ENCODE results near the gene UPF2. TPM values are rescaled to one million over a fixed set of nuclear protein-coding genes. Genes with fewer than 3 reads are reported as not detected.

UPF2 gene
- total and polyA plus RNA-seq, 2 of the 13 experiments (the other 11 are each of a cell fraction or from before 2014, with no cell fraction given), result 6.2 to 14.5 TPM

DNA sequence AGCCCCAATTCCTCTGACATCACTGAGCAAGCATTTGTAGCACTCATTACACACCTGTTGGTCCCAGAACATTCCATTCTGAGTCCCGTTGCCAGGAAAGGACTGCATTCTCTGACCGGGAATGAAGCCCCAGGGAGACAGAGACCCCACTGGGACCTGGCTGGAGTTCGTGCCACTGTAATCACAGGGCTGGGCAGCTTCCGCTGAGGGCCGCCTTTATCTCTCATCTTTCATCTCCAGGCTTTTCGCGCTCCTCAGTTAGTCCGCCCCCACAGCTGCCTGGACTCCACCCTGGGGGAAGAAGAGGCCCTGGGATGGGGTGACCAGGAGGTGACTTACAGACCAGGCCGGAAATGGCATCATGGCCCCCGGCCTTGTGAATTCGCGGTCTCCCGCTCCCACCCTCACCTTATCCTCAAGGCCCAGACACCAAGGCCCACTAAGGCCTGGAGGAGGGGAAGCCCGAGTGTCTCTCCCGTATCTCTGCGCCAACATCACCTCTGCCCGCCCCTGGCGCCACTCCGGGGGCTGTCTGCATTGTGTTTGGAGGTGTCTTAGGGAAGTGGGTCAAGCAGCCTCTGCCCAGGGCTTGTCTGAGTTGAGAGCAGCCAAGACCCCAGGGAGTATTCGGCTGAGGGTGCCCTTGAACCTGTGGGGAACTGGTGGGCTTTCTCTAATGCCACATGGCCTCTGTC, 144.1 kb downstream of the UPF2 start (continued):
- no peak for TF ChIP-seq TP53 (CRISPR knock-in tag; conservative IDR thresholded peaks at IDR 0.05)
- no peak for TF ChIP-seq PCBP2 (optimal IDR thresholded peaks at IDR 0.05; ENCODE audit: low read depth, low read length, poor library complexity, severe bottlenecking)
- TF ChIP-seq MBD4 (IDR thresholded peaks at IDR 0.05; ENCODE audit: borderline replicate concordance, low read length), result no peak
- TF ChIP-seq LCORL (IDR thresholded peaks at IDR 0.05), result no peak
- peak; percentile 88 for TF ChIP-seq LCORL (CRISPR knock-in tag; IDR thresholded peaks at IDR 0.05)
- TF ChIP-seq PHB2 (IDR thresholded peaks at IDR 0.05; ENCODE audit: partially characterized antibody), result no peak
- peak; percentile 42; the same call in 1 of the 2 replicates for TF ChIP-seq ZBTB7B (CRISPR knock-in tag; IDR thresholded peaks at IDR 0.05)
- TF ChIP-seq ZNF713 (CRISPR knock-in tag; IDR thresholded peaks at IDR 0.05), result no peak
- peak; percentile 5; the same call in 1 of the 2 replicates for TF ChIP-seq TCF7 (IDR thresholded peaks at IDR 0.05; ENCODE audit: low read depth)
- TF ChIP-seq ATF7 (IDR thresholded peaks at IDR 0.05), result peak; percentile 26; the same call in 1 of the 2 replicates
- TF ChIP-seq ATF7 (CRISPR knock-in tag; IDR thresholded peaks at IDR 0.05), result peak; percentile 96
- 0 out of 2 replicates have a peak, but pooled peaks have one; percentile 37 for TF ChIP-seq ZNF878 (CRISPR knock-in tag; IDR thresholded peaks at IDR 0.05)
- TF ChIP-seq, protein P1, sequence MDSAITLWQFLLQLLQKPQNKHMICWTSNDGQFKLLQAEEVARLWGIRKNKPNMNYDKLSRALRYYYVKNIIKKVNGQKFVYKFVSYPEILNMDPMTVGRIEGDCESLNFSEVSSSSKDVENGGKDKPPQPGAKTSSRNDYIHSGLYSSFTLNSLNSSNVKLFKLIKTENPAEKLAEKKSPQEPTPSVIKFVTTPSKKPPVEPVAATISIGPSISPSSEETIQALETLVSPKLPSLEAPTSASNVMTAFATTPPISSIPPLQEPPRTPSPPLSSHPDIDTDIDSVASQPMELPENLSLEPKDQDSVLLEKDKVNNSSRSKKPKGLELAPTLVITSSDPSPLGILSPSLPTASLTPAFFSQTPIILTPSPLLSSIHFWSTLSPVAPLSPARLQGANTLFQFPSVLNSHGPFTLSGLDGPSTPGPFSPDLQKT (CRISPR knock-in tag; IDR thresholded peaks at IDR 0.05; ENCODE audit: borderline replicate concordance), result no peak
- no peak for TF ChIP-seq ONECUT2 (CRISPR knock-in tag; IDR thresholded peaks at IDR 0.05)
- TF ChIP-seq ARHGAP35 (CRISPR knock-in tag; IDR thresholded peaks at IDR 0.05; ENCODE audit: borderline replicate concordance), result no peak
- no peak for TF ChIP-seq ZNF614 (CRISPR knock-in tag; IDR thresholded peaks at IDR 0.05; ENCODE audit: borderline replicate concordance)
- no peak for TF ChIP-seq IRF2 (CRISPR knock-in tag; IDR thresholded peaks at IDR 0.05)
- TF ChIP-seq, protein P2, sequence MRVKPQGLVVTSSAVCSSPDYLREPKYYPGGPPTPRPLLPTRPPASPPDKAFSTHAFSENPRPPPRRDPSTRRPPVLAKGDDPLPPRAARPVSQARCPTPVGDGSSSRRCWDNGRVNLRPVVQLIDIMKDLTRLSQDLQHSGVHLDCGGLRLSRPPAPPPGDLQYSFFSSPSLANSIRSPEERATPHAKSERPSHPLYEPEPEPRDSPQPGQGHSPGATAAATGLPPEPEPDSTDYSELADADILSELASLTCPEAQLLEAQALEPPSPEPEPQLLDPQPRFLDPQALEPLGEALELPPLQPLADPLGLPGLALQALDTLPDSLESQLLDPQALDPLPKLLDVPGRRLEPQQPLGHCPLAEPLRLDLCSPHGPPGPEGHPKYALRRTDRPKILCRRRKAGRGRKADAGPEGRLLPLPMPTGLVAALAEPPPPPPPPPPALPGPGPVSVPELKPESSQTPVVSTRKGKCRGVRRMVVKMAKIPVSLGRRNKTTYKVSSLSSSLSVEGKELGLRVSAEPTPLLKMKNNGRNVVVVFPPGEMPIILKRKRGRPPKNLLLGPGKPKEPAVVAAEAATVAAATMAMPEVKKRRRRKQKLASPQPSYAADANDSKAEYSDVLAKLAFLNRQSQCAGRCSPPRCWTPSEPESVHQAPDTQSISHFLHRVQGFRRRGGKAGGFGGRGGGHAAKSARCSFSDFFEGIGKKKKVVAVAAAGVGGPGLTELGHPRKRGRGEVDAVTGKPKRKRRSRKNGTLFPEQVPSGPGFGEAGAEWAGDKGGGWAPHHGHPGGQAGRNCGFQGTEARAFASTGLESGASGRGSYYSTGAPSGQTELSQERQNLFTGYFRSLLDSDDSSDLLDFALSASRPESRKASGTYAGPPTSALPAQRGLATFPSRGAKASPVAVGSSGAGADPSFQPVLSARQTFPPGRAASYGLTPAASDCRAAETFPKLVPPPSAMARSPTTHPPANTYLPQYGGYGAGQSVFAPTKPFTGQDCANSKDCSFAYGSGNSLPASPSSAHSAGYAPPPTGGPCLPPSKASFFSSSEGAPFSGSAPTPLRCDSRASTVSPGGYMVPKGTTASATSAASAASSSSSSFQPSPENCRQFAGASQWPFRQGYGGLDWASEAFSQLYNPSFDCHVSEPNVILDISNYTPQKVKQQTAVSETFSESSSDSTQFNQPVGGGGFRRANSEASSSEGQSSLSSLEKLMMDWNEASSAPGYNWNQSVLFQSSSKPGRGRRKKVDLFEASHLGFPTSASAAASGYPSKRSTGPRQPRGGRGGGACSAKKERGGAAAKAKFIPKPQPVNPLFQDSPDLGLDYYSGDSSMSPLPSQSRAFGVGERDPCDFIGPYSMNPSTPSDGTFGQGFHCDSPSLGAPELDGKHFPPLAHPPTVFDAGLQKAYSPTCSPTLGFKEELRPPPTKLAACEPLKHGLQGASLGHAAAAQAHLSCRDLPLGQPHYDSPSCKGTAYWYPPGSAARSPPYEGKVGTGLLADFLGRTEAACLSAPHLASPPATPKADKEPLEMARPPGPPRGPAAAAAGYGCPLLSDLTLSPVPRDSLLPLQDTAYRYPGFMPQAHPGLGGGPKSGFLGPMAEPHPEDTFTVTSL (CRISPR knock-in tag; IDR thresholded peaks at IDR 0.05; ENCODE audit: borderline replicate concordance), result 0 out of 2 replicates have a peak, but pooled peaks have one; percentile 27
- TF ChIP-seq ELF1 (CRISPR knock-in tag; IDR thresholded peaks at IDR 0.05), result 0 out of 2 replicates have a peak, but pooled peaks have one; percentile 7
- TF ChIP-seq NCOA5 (CRISPR knock-in tag; IDR thresholded peaks at IDR 0.05), result no peak
- TF ChIP-seq AKAP8 (CRISPR knock-in tag; IDR thresholded peaks at IDR 0.05), result no peak
- TF ChIP-seq, protein P3, sequence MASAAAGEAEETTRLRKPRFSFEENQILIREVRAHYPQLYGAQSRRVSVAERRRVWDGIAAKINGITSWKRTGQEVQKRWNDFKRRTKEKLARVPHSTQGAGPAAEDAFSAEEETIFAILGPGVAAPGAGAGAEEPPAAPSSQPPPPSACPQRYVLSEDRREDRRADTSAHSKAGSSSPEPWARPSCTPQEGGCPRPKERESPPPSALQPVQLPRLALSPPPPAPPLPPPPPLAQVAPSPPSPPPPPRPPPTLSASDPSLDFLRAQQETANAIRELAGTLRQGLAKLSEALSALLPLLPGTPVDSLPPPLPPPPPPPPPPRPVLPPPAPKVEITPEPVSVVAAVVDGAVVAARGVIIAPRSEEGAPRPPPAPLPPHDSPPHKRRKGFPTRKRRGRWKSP (CRISPR knock-in tag; IDR thresholded peaks at IDR 0.05), result 0 out of 2 replicates have a peak, but pooled peaks have one; percentile 28
- no peak for TF ChIP-seq GTF2F1 (IDR thresholded peaks at IDR 0.05; ENCODE audit: low read length)
- TF ChIP-seq HOXA3 (CRISPR knock-in tag; IDR thresholded peaks at IDR 0.05), result peak; percentile 32; the same call in 1 of the 2 replicates
- TF ChIP-seq DR1 (CRISPR knock-in tag; IDR thresholded peaks at IDR 0.05), result no peak
